WTC11 (cell line): Measurements from ENCODE around the gene ZMPSTE24. TPM values are rescaled to one million over a fixed set of nuclear protein-coding genes. Genes with fewer than 3 reads are reported as not detected.

Experiments used
- ATAC-seq: fragments of 200-7000 bp; cut with Tn5 transposase; 2 replicates; pipeline ENCODE4 v1.10.0; 2021; ENCODE audit warnings: mild to moderate bottlenecking, moderate library complexity
- CTCF ChIA-PET: fragments of 300-600 bp; sonication (Branson Sonifier 250); formaldehyde crosslinking; loops from one replicate; lab custom pipeline; 2021; ENCODE audit warnings: antibody characterized with exemption; lab: Charles Lee
- POLR2A ChIA-PET: fragments of 350-600 bp; sonication (Branson Sonifier 250); formaldehyde crosslinking; loops from one replicate; lab custom pipeline; 2021; ENCODE audit warnings: antibody characterized with exemption; lab: Charles Lee
- DNase-seq: peaks from one replicate; pipeline ENCODE4 v3.0.0; 2021; ENCODE audit warnings: low spot score
- H3K27ac Mint-ChIP-seq: 2 replicates; pipeline ENCODE4 v1.8.0; 2021; ENCODE audit warnings: mixed read lengths
- H3K27me3 Mint-ChIP-seq: 2 replicates; pipeline ENCODE4 v1.8.0; 2021; ENCODE audit warnings: low read depth, mild to moderate bottlenecking, moderate library complexity, mixed read lengths
- H3K36me3 Mint-ChIP-seq: 2 replicates; pipeline ENCODE4 v1.8.0; 2021; ENCODE audit warnings: mixed read lengths
- H3K4me1 Mint-ChIP-seq: 2 replicates; pipeline ENCODE4 v1.8.0; 2022; ENCODE audit warnings: mixed read lengths
- H3K4me3 Mint-ChIP-seq: 2 replicates; pipeline ENCODE4 v1.8.0; 2021; ENCODE audit warnings: mild to moderate bottlenecking, moderate library complexity, mixed read lengths
- H3K9me3 Mint-ChIP-seq: 2 replicates; pipeline ENCODE4 v1.8.0; 2021; ENCODE audit warnings: mixed read lengths
- ARID4B ChIP-seq: sonication (generic); formaldehyde crosslinking; IDR thresholded peaks from 2 replicates; pipeline ENCODE4 v1.8.0; 2023; ENCODE audit warnings: missing genetic modification reagents, mild to moderate bottlenecking, borderline replicate concordance
- FOXK1 ChIP-seq: sonication (generic); formaldehyde crosslinking; IDR thresholded peaks from 2 replicates; pipeline ENCODE4 v1.8.0; 2022; ENCODE audit warnings: mild to moderate bottlenecking, moderate library complexity, missing genetic modification reagents
- FOXP4 ChIP-seq: sonication (generic); formaldehyde crosslinking; IDR thresholded peaks from 2 replicates; pipeline ENCODE4 v1.8.0; 2022; ENCODE audit warnings: mild to moderate bottlenecking, missing genetic modification reagents
- GTF2I ChIP-seq: fragments of 250-450 bp; sonication (Bioruptor Pico); conservative IDR thresholded peaks from 2 replicates; pipeline ENCODE4 v1.4.0; 2021; ENCODE audit warnings: mild to moderate bottlenecking
- NR2C2 ChIP-seq: sonication (generic); formaldehyde crosslinking; IDR thresholded peaks from 2 replicates; pipeline ENCODE4 v1.8.0; 2022; ENCODE audit warnings: mild to moderate bottlenecking, missing genetic modification reagents
- TCF7 ChIP-seq: sonication (generic); formaldehyde crosslinking; IDR thresholded peaks from 2 replicates; pipeline ENCODE4 v1.8.0; 2022; ENCODE audit warnings: mild to moderate bottlenecking, low read depth, missing genetic modification reagents, moderate library complexity
- ZNF121 ChIP-seq: sonication (generic); formaldehyde crosslinking; IDR thresholded peaks from 2 replicates; pipeline ENCODE4 v1.8.0; 2023; ENCODE audit warnings: missing genetic modification reagents
- ZNF219 ChIP-seq: sonication (generic); formaldehyde crosslinking; IDR thresholded peaks from 2 replicates; pipeline ENCODE4 v1.8.0; 2023; ENCODE audit warnings: missing genetic modification reagents, mild to moderate bottlenecking, borderline replicate concordance
- ZNF396 ChIP-seq: fragments of 250-450 bp; sonication (Bioruptor Pico); IDR thresholded peaks from 2 replicates; pipeline ENCODE4 v1.8.0; 2021; ENCODE audit warnings: mild to moderate bottlenecking, moderate library complexity, borderline replicate concordance
- ZNF423 ChIP-seq: fragments of 250-450 bp; sonication (Bioruptor Pico); IDR thresholded peaks from 2 replicates; pipeline ENCODE4 v2.1.2; 2022; ENCODE audit warnings: mild to moderate bottlenecking, moderate library complexity
- total RNA-seq: library from RNA; stranded (reverse); gene quantifications from 3 replicates; pipeline ENCODE4 v1.2.3, GENCODE V29; 2021
- TF ChIP-seq, protein P1 (sequence below): fragments of 250-450 bp; sonication (Bioruptor Pico); conservative IDR thresholded peaks from 2 replicates; pipeline ENCODE4 v1.9.0; 2021; ENCODE audit warnings: mild to moderate bottlenecking
- TF ChIP-seq, protein P2 (sequence below): sonication (generic); formaldehyde crosslinking; IDR thresholded peaks from 2 replicates; pipeline ENCODE4 v1.8.0; 2023; ENCODE audit warnings: mild to moderate bottlenecking, missing genetic modification reagents

The ZMPSTE24 gene
- total RNA-seq, 1 experiment from 2014 or later, result 31.7 TPM

GRCh38 chr1:40311692-40312091 lies 53.7 kb downstream of the ZMPSTE24 start (continued):
- TF ChIP-seq, protein P1, sequence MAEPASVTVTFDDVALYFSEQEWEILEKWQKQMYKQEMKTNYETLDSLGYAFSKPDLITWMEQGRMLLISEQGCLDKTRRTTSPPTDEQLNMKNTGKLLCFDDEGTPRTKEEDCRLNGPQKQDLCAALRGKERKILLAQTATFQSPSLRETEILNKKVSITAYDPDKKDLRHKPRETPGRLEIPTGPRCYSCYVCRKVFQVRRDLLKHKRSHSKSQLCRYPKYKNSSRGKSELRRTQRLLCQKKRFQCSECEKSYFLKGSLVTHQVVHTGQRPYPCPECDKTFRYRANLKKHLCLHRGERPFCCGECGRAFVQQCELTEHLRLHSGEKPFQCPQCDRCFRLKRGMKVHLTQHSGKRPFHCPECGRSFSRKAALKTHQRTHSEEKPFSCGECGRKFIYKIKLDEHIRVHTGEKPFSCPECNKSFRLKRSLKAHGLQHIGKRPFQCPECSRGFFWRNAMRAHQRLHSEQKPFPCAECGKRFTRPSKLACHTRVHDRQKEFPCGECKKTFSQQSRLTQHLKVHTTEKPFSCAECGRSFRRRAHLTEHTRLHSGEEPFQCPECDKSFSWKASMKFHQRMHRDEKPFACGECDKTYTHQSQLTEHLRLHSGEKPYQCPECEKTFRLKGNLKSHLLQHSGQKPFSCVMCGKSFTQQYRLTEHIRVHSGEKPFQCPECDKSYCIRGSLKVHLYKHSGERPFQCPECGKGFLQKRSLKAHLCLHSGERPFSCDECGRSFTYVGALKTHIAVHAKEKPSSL (CRISPR knock-in tag), result no peak
- TF ChIP-seq ZNF396 (CRISPR knock-in tag) (no peak), FOXP4 (CRISPR knock-in tag) (no peak), NR2C2 (CRISPR knock-in tag) (no peak), ZNF121 (CRISPR knock-in tag) (no peak)
- TF ChIP-seq, all 79 proteins: peak for 0

- CTCF ChIA-PET, result interaction anchor here (9.1 kb wide), 1 partner anchor 26 kb away, joined by 151 read pairs; no protein-coding TSS in a partner anchor
- POLR2A ChIA-PET, result no interaction called here
- no peak for DNase-seq
Observed at GRCh38 chr1:40312238-40313205, 54.5 kb downstream of the ZMPSTE24 start.

More at GRCh38 chr1:40312238-40313205, 54.5 kb downstream of the ZMPSTE24 start:
- Mint-ChIP-seq H3K27me3 (peaks cover 55% of the 10 kb centered on the region), H3K9me3 (no peaks in the 10 kb centered on the region), H3K36me3 (no peaks in the 10 kb centered on the region), H3K4me1 (peaks cover 15% of the 10 kb centered on the region), H3K4me3 (no peak overlapping the region), H3K27ac (no peak overlapping the region)
- no peak for ATAC-seq
- no peak for TF ChIP-seq ARID4B (CRISPR knock-in tag)
- TF ChIP-seq, protein P1 (CRISPR knock-in tag), result no peak
- TF ChIP-seq GTF2I (CRISPR knock-in tag), result no peak
- TF ChIP-seq ZNF423, result no peak
- no peak for TF ChIP-seq TCF7 (CRISPR knock-in tag)
- no peak for TF ChIP-seq FOXK1 (CRISPR knock-in tag)
- TF ChIP-seq, protein P2, sequence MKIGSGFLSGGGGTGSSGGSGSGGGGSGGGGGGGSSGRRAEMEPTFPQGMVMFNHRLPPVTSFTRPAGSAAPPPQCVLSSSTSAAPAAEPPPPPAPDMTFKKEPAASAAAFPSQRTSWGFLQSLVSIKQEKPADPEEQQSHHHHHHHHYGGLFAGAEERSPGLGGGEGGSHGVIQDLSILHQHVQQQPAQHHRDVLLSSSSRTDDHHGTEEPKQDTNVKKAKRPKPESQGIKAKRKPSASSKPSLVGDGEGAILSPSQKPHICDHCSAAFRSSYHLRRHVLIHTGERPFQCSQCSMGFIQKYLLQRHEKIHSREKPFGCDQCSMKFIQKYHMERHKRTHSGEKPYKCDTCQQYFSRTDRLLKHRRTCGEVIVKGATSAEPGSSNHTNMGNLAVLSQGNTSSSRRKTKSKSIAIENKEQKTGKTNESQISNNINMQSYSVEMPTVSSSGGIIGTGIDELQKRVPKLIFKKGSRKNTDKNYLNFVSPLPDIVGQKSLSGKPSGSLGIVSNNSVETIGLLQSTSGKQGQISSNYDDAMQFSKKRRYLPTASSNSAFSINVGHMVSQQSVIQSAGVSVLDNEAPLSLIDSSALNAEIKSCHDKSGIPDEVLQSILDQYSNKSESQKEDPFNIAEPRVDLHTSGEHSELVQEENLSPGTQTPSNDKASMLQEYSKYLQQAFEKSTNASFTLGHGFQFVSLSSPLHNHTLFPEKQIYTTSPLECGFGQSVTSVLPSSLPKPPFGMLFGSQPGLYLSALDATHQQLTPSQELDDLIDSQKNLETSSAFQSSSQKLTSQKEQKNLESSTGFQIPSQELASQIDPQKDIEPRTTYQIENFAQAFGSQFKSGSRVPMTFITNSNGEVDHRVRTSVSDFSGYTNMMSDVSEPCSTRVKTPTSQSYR (CRISPR knock-in tag), result no peak
- TF ChIP-seq ZNF219 (CRISPR knock-in tag), result no peak
